H1 (cell line): Measurements from ENCODE around the gene UPF1. TPM values are rescaled to one million over a fixed set of nuclear protein-coding genes. Genes with fewer than 3 reads are reported as not detected.

Experiments
- CTCF ChIA-PET: fragments of 300-600 bp; sonication (Branson Sonifier 250); formaldehyde crosslinking; loops from one replicate; lab custom pipeline; 2021; ENCODE audit not compliant: partially characterized antibody; lab: Charles Lee
- POLR2A ChIA-PET: fragments of 300-600 bp; sonication (Branson Sonifier 250); formaldehyde crosslinking; loops from one replicate; lab custom pipeline; 2021; ENCODE audit warnings: inconsistent platforms; ENCODE audit not compliant: partially characterized antibody; lab: Charles Lee
- DNase-seq, 2 experiments: peaks; one replicate each; pipeline versions ENCODE4 v3.0.0 to v3.0.0-alpha.2; 2010 to 2022; ENCODE audit warnings: low spot score in 2 of 2, low read depth in 1 of 2, mixed read lengths in 1 of 2
- FAIRE-seq: peaks from 2 replicates; lab custom pipeline; 2011; peaks lifted over from hg19 to GRCh38; lab: Jason Lieb, UNC
- H2AFZ ChIP-seq: 2 replicates; pipeline ENCODE4 v1.8.1; 2012; ENCODE audit warnings: low read length, inconsistent platforms
- H2AK5ac ChIP-seq: 2 replicates; pipeline ENCODE4 v1.6.1; 2013; ENCODE audit warnings: low read depth, low read length
- H2BK120ac ChIP-seq: replicated peaks from 2 replicates; pipeline ENCODE3; 2013; ENCODE audit warnings: low read depth, low read length, inconsistent platforms
- H2BK12ac ChIP-seq: 2 replicates; pipeline ENCODE4 v1.6.1; 2013; ENCODE audit warnings: low read depth, low read length
- H2BK15ac ChIP-seq: 2 replicates; pipeline ENCODE4 v1.6.1; 2013; ENCODE audit warnings: low read length
- H2BK20ac ChIP-seq: 2 replicates; pipeline ENCODE4 v1.6.1; 2013; ENCODE audit warnings: low read length
- H2BK5ac ChIP-seq: 2 replicates; pipeline ENCODE4 v1.6.1; 2013; ENCODE audit warnings: low read depth, low read length
- H3K14ac ChIP-seq: 2 replicates; pipeline ENCODE4 v1.6.1; 2013; ENCODE audit warnings: inconsistent platforms; ENCODE audit not compliant: insufficient read length
- H3K18ac ChIP-seq: 2 replicates; pipeline ENCODE4 v1.6.1; 2013; ENCODE audit warnings: low read length; ENCODE audit errors: extremely low read depth
- H3K23ac ChIP-seq: 2 replicates; pipeline ENCODE4 v1.6.1; 2013; ENCODE audit warnings: inconsistent platforms; ENCODE audit not compliant: insufficient read length
- H3K23me2 ChIP-seq: 2 replicates; pipeline ENCODE4 v1.6.1; 2013; ENCODE audit warnings: low read depth, low read length
- H3K27ac ChIP-seq: 2 replicates; pipeline ENCODE4 v1.6.1; 2011; ENCODE audit warnings: low read depth, low read length, inconsistent platforms
- H3K27me3 ChIP-seq, 4 experiments: replicated peaks in 1 of 4; 1 replicate in 1 of 4; 2 replicates in 3 of 4; pipeline versions ENCODE4 v1.6.1 to v1.8.1; 2011 to 2013; ENCODE audit warnings: low read length in 3 of 4, mild to moderate bottlenecking in 3 of 4, inconsistent platforms in 2 of 4, mixed read lengths in 2 of 4, moderate library complexity in 1 of 4; ENCODE audit not compliant: control insufficient read depth in 3 of 4, insufficient read depth in 3 of 4; ENCODE audit errors: extremely low read depth in 1 of 4
- H3K36me3 ChIP-seq, 4 experiments: 2 replicates each; pipeline versions ENCODE4 v1.6.1 to v1.8.1; 2011 to 2013; ENCODE audit warnings: mild to moderate bottlenecking in 4 of 4, low read length in 3 of 4, moderate library complexity in 2 of 4, control low read depth in 1 of 4, inconsistent platforms in 1 of 4; ENCODE audit not compliant: insufficient read depth in 4 of 4, control insufficient read depth in 2 of 4
- H3K4ac ChIP-seq: replicated peaks from 2 replicates; pipeline ENCODE3; 2013; ENCODE audit warnings: low read length, low read depth, mixed read lengths, inconsistent platforms; ENCODE audit not compliant: insufficient read length
- H3K4me1 ChIP-seq, 4 experiments: replicated peaks in 1 of 4; 1 replicate in 1 of 4; 2 replicates in 3 of 4; pipeline versions ENCODE4 v1.6.1 to v1.8.1; 2011 to 2013; ENCODE audit warnings: low read length in 3 of 4, inconsistent platforms in 2 of 4, mixed read lengths in 1 of 4; ENCODE audit not compliant: insufficient read depth in 4 of 4, control insufficient read depth in 3 of 4
- H3K4me2 ChIP-seq, 2 experiments: 2 replicates each; pipeline versions ENCODE4 v1.6.1 to v1.8.1; 2011 to 2013; ENCODE audit warnings: low read depth in 2 of 2, low read length in 2 of 2, control low read depth in 1 of 2, inconsistent platforms in 1 of 2, mild to moderate bottlenecking in 1 of 2; ENCODE audit not compliant: insufficient read depth in 1 of 2
- H3K4me3 ChIP-seq, 4 experiments: fragments of 200-600, 300-600 bp in 1 of 4; sonication (generic), shearing (Covaris generic), sonication (Bioruptor Twin) in 1 of 4; 2 replicates each; pipeline versions ENCODE4 v1.5.1 to v1.8.1; 2011 to 2016; ENCODE audit warnings: low read length in 4 of 4, low read depth in 3 of 4, control low read depth in 2 of 4, inconsistent platforms in 2 of 4, mild to moderate bottlenecking in 2 of 4, mixed read lengths in 1 of 4, moderate library complexity in 1 of 4; ENCODE audit not compliant: insufficient read depth in 2 of 4; ENCODE audit errors: extremely low read depth in 1 of 4
- H3K56ac ChIP-seq: replicated peaks from 2 replicates; pipeline ENCODE3; 2013; ENCODE audit warnings: low read depth, mild to moderate bottlenecking, mixed read lengths, low read length, inconsistent platforms; ENCODE audit not compliant: insufficient read length
- H3K79me1 ChIP-seq: 2 replicates; pipeline ENCODE4 v1.6.1; 2013; ENCODE audit warnings: low read depth, low read length, control low read depth
- H3K79me2 ChIP-seq, 2 experiments: 2 replicates each; pipeline versions ENCODE4 v1.6.1 to v1.8.1; 2012 to 2013; ENCODE audit warnings: low read length in 2 of 2, mild to moderate bottlenecking in 2 of 2, inconsistent platforms in 1 of 2; ENCODE audit not compliant: insufficient read depth in 2 of 2, control insufficient read depth in 1 of 2
- H3K9ac ChIP-seq, 4 experiments: replicated peaks in 1 of 4; 1 replicate in 1 of 4; 2 replicates in 3 of 4; pipeline versions ENCODE4 v1.6.1 to v1.8.1; 2011 to 2013; ENCODE audit warnings: low read depth in 3 of 4, low read length in 3 of 4, control low read depth in 2 of 4, mild to moderate bottlenecking in 2 of 4, moderate library complexity in 2 of 4, inconsistent platforms in 1 of 4; ENCODE audit errors: extremely low read depth in 1 of 4
- H3K9me3 ChIP-seq, 2 experiments: 2 replicates each; pipeline versions ENCODE4 v1.6.1 to v1.8.1; 2012 to 2013; ENCODE audit warnings: mild to moderate bottlenecking in 2 of 2, moderate library complexity in 2 of 2, control low read depth in 1 of 2, inconsistent platforms in 1 of 2, low read depth in 1 of 2, low read length in 1 of 2, mixed read lengths in 1 of 2; ENCODE audit not compliant: insufficient read depth in 2 of 2
- H4K20me1 ChIP-seq, 2 experiments: replicated peaks in 1 of 2; 2 replicates each; pipeline versions ENCODE3 to v1.8.1; 2011 to 2013; ENCODE audit warnings: inconsistent platforms in 2 of 2, low read length in 2 of 2, mild to moderate bottlenecking in 1 of 2; ENCODE audit not compliant: insufficient read depth in 2 of 2, control insufficient read depth in 1 of 2
- H4K5ac ChIP-seq: 2 replicates; pipeline ENCODE4 v1.6.1; 2013; ENCODE audit warnings: low read length, low read depth, mixed read lengths, inconsistent platforms; ENCODE audit not compliant: insufficient read length
- H4K8ac ChIP-seq: 2 replicates; pipeline ENCODE4 v1.8.0; 2013; ENCODE audit warnings: mild to moderate bottlenecking, moderate library complexity, low read length, inconsistent platforms; ENCODE audit not compliant: insufficient read depth; ENCODE audit errors: extremely low read depth
- H4K91ac ChIP-seq: replicated peaks from 2 replicates; pipeline ENCODE3; 2013; ENCODE audit warnings: low read length, mixed read lengths, inconsistent platforms; ENCODE audit not compliant: insufficient read length
- CEBPB ChIP-seq: IDR thresholded peaks from 2 replicates; pipeline ENCODE4 v1.6.1; 2012; ENCODE audit warnings: low read depth, low read length
- EZH2 ChIP-seq: fragments of 200-600 bp; sonication (generic); IDR thresholded peaks from 2 replicates; pipeline ENCODE4 v1.7.1; 2012; ENCODE audit warnings: low read depth, mild to moderate bottlenecking, moderate library complexity, low read length, inconsistent platforms; ENCODE audit not compliant: severe bottlenecking
- KDM1A ChIP-seq: fragments of 200-600, 300-600 bp; sonication (generic); IDR thresholded peaks from 2 replicates; pipeline ENCODE4 v1.7.1; 2016; ENCODE audit warnings: mild to moderate bottlenecking, low read length, borderline replicate concordance
- KDM4A ChIP-seq: IDR thresholded peaks from one replicate; pipeline ENCODE4 v1.7.1; 2012; ENCODE audit warnings: low read depth, mild to moderate bottlenecking, moderate library complexity, low read length, inconsistent platforms; ENCODE audit not compliant: severe bottlenecking
- KDM5A ChIP-seq: fragments of 200-600 bp; IDR thresholded peaks from 2 replicates; pipeline ENCODE4 v1.7.1; 2012; ENCODE audit warnings: mild to moderate bottlenecking, low read length, inconsistent platforms, mixed read lengths
- MAFK ChIP-seq: IDR thresholded peaks from 2 replicates; pipeline ENCODE4 v1.6.1; 2012; ENCODE audit warnings: low read depth, mild to moderate bottlenecking, improper control_type of control experiment, low read length
- RFX5 ChIP-seq: IDR thresholded peaks from 2 replicates; pipeline ENCODE4 v1.6.1; 2011; ENCODE audit warnings: low read depth, low read length, improper control_type of control experiment, borderline replicate concordance
- SIRT6 ChIP-seq: IDR thresholded peaks from one replicate; pipeline ENCODE4 v1.7.1; 2012; ENCODE audit warnings: low read length, inconsistent platforms
- WGBS, 2 experiments: shearing (Covaris generic) in 1 of 2; methylation state at CpG; one replicate each; pipeline versions ENCODE4 v1.1.6 to v1.1.7; 2013 to 2015; ENCODE audit warnings: low lambda C conversion rate in 2 of 2, mixed read lengths in 2 of 2, inconsistent platforms in 1 of 2, low coverage in 1 of 2, missing lambda C conversion rate in 1 of 2; ENCODE audit not compliant: insufficient replicate concordance in 2 of 2, insufficient coverage in 1 of 2, insufficient read length in 1 of 2; ENCODE audit errors: extremely low coverage in 1 of 2, missing lambda C conversion rate in 1 of 2; 5-methylcytosine and 5-hydroxymethylcytosine counted together
- polyA plus RNA-seq, 7 experiments: library from polyadenylated mRNA; depleted of rRNA in 3 of 7; stranded (reverse) in 5 of 7; unstranded in 2 of 7; fragments of >200 nt in 5 of 7; fragments of 200-250 nt in 2 of 7; gene quantifications; 1 replicate in 5 of 7; 2 replicates in 1 of 7; 4 replicates in 1 of 7; pipeline versions ENCODE4 v1.2.1 to v1.2.3, GENCODE V29; 2011 to 2013; ENCODE audit warnings: missing spikeins in 2 of 7, mixed read lengths in 2 of 7
- total RNA-seq: library from RNA; stranded (reverse); fragmentation: NEBNext Ultra II Directional; extraction: Animal tissue kit (Norgen Biotek cat#: 25700); gene quantifications from 2 replicates; pipeline ENCODE4 v1.2.1, GENCODE V29; 2021

The UPF1 gene
- total and polyA plus RNA-seq, 2 of the 8 experiments (the other 6 are each of a cell fraction or from before 2014, with no cell fraction given), result 46.4 to 62.0 TPM

DNA sequence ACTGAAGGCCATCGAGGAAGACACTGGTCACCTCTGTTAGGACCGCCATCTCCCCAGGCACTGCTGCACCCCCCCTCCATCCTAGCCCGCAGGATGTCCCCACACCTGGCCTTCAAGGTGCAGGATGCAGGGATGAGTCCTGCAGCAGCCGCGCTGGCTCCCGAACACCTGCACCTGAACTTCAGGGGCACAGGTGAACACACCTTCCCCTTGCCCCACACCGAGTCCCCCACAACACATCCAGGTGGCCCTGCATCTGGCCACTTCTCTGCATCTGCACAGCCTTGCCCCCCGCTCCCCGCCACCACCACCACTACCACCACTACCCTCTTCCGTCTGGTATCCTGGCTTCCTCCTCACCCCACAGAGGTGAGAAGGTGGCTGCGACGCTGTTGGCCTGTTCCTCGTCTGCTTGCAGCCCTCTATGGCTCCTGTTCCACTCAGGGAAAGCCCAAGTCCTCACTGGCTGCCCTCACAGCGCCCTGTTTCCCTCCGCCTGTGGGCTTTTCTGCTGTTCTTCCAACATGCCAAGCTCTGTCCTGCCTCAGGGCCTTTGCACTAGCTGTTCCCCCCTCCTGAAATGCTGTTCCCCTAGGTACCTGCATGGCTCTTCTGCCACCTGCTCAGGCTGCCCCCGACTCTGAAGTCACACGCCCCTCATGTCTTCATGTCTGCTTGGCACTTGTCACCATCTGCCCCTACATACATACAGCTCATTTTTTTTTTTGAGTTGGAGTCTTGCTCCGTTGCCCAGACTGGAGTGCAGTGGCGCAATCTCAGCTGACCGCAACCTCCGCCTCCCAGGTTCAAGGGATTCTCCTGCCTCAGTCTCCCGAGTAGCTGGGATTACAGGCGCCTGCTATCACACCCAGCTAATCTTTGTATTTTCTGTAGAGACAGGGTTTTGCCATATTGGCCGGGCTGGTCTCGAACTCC is 65.6 kb downstream of the UPF1 start:
- POLR2A ChIA-PET, result interaction anchor here (0.5 to 4.0 kb wide), 9 partner anchors 10 to 204 kb away, joined by 3 to 17 read pairs (median 3); partner anchors contain the start of genes COPE and DDX49
- 88% methylated on average over 21 of the region's 25 CpGs; no CpG with 5 or more reads in 1 of the 2 experiments for WGBS, 2 experiments
- no peak overlapping the region for H3K23ac ChIP-seq

More for the DNA sequence above, 65.6 kb downstream of the UPF1 start:
- Histone ChIP-seq H3K4ac (no peak overlapping the region), H3K27me3 (peaks cover 0 to 13% (median 8%) of the 10 kb centered on the region in 4 experiments; a peak in 4 of 7 replicates), H3K56ac (no peak overlapping the region), H3K9ac (no peak overlapping the region), H3K79me1 (no peaks in the 10 kb centered on the region), H4K8ac (no peak overlapping the region; the same call in 1 of the 2 replicates), H2BK12ac (no peak overlapping the region), H4K20me1 (peaks cover 6 to 11% of the 10 kb centered on the region in 2 experiments), H2BK15ac (no peak overlapping the region), H4K5ac (no peak overlapping the region), H3K4me3 (no peak overlapping the region), H3K9me3 (no peaks in the 10 kb centered on the region), H3K14ac (no peak overlapping the region), H3K4me2 (no peak overlapping the region), H3K27ac (no peak overlapping the region), H3K23me2 (peaks cover 6% of the 10 kb centered on the region; the same call in 1 of the 2 replicates), H2BK5ac (no peak overlapping the region), H3K4me1 (peaks cover 0 to 13% (median 5%) of the 10 kb centered on the region in 4 experiments; a peak in 5 of 7 replicates), H2AFZ (no peak overlapping the region), H3K79me2 (no peaks in the 10 kb centered on the region), H3K36me3 (peaks cover 0 to 7% (median 0%) of the 10 kb centered on the region in 4 experiments; a peak in 1 of 8 replicates), H2BK120ac (no peak overlapping the region), H2AK5ac (0 out of 2 replicates have a peak overlapping the region, but pooled peaks have one; percentile 24), H4K91ac (peak overlapping the region; percentile 40), H3K18ac (no peak overlapping the region), H2BK20ac (no peak overlapping the region)
- TF ChIP-seq SIRT6 (no peak), KDM4A (no peak), KDM5A (no peak), EZH2 (no peak), RFX5 (no peak), MAFK (no peak), KDM1A (peak; percentile 78; the same call in 1 of the 2 replicates), CEBPB (no peak)
- CTCF ChIA-PET, result interaction anchor here (0.9 to 1.9 kb wide), 6 partner anchors 10 to 135 kb away, joined by 3 to 7 read pairs (median 3); no protein-coding TSS in a partner anchor
- DNase-seq (no peak), FAIRE-seq (no peak)
